ENCODE data around the gene XCL1.

GRCh38 chr1:168599641-168600040, 23.2 kb downstream of the XCL1 start:
- TF ChIP-seq FOXM1 (IDR thresholded peaks at IDR 0.05; ENCODE audit: borderline replicate concordance): no peak
- TF ChIP-seq LEF1 (IDR thresholded peaks at IDR 0.05; ENCODE audit: borderline replicate concordance): no peak
- no peak for TF ChIP-seq SP1 (IDR thresholded peaks at IDR 0.05)
- TF ChIP-seq TARDBP (IDR thresholded peaks at IDR 0.05): no peak

Data from HEK293T (cell line).